MM.1S (cell line): ENCODE results near the gene TRABD2B.

Experiments used
- DNase-seq: peaks from one replicate; pipeline ENCODE4 v3.0.0-alpha.2; 2015
- H2AFZ ChIP-seq: fragments of 300-600 bp; sonication (generic); 2 replicates; pipeline ENCODE4 v1.6.0; 2016; ENCODE audit warnings: antibody characterized with exemption, low read length
- H3F3A ChIP-seq: fragments of 300-600 bp; sonication (generic); 2 replicates; pipeline ENCODE4 v1.6.1; 2016; ENCODE audit warnings: mild to moderate bottlenecking, antibody characterized with exemption, low read length, moderate library complexity, mixed read lengths; ENCODE audit not compliant: insufficient read depth
- H3K27ac ChIP-seq: fragments of 300-600 bp; sonication (generic); 2 replicates; pipeline ENCODE4 v1.5.1; 2016; ENCODE audit warnings: mild to moderate bottlenecking, low read length
- H3K27me3 ChIP-seq: fragments of 300-600 bp; sonication (generic); replicated peaks from 2 replicates; pipeline ENCODE4 v1.6.0; 2016; ENCODE audit warnings: low read length; ENCODE audit not compliant: insufficient read depth
- H3K36me3 ChIP-seq: fragments of 300-600 bp; sonication (generic); replicated peaks from 2 replicates; pipeline ENCODE4 v1.6.1; 2016; ENCODE audit warnings: mild to moderate bottlenecking, low read length, mixed read lengths; ENCODE audit not compliant: insufficient read depth
- H3K4me1 ChIP-seq: fragments of 300-600 bp; sonication (generic); 2 replicates; pipeline ENCODE4 v1.6.1; 2016; ENCODE audit warnings: low read length, mixed read lengths
- H3K4me2 ChIP-seq: fragments of 300-600 bp; sonication (generic); 2 replicates; pipeline ENCODE4 v1.6.0; 2016; ENCODE audit warnings: low read depth, low read length
- H3K4me3 ChIP-seq: fragments of 300-600 bp; sonication (generic); 2 replicates; pipeline ENCODE4 v1.5.1; 2016; ENCODE audit warnings: low read length, mixed read lengths
- H3K79me2 ChIP-seq: fragments of 300-600 bp; sonication (generic); 2 replicates; pipeline ENCODE4 v1.6.1; 2016; ENCODE audit warnings: mixed run types, low read length, mixed read lengths
- H3K9ac ChIP-seq: fragments of 300-600 bp; sonication (generic); 2 replicates; pipeline ENCODE4 v1.6.1; 2016; ENCODE audit warnings: low read length, mixed read lengths
- H3K9me2 ChIP-seq: fragments of 300-600 bp; sonication (generic); replicated peaks from 2 replicates; pipeline ENCODE4 v1.6.1; 2016; ENCODE audit warnings: mild to moderate bottlenecking, low read length, mixed read lengths; ENCODE audit not compliant: insufficient read depth
- H3K9me3 ChIP-seq: fragments of 300-600 bp; sonication (generic); replicated peaks from 2 replicates; pipeline ENCODE4 v1.6.1; 2016; ENCODE audit warnings: mild to moderate bottlenecking, low read length, mixed read lengths; ENCODE audit not compliant: insufficient read depth
- H4K20me1 ChIP-seq: fragments of 300-600 bp; sonication (generic); 2 replicates; pipeline ENCODE4 v1.6.1; 2016; ENCODE audit warnings: mild to moderate bottlenecking, low read length, moderate library complexity, mixed read lengths; ENCODE audit not compliant: insufficient read depth
- CTCF ChIP-seq: fragments of 300-600 bp; sonication (generic); IDR thresholded peaks from 2 replicates; pipeline ENCODE4 v1.5.1; 2016; ENCODE audit warnings: antibody characterized with exemption, low read length, mixed read lengths
- EZH2 ChIP-seq: fragments of 300-600 bp; sonication (generic); optimal IDR thresholded peaks from 2 replicates; pipeline ENCODE3; 2017; ENCODE audit warnings: low read depth, mild to moderate bottlenecking, antibody characterized with exemption, low read length, mixed read lengths
- EZH2phosphoT487 ChIP-seq: fragments of 300-600 bp; sonication (generic); IDR thresholded peaks from 2 replicates; pipeline ENCODE4 v1.6.1; 2018; ENCODE audit warnings: antibody characterized with exemption, low read length

Gene TRABD2B

DNA sequence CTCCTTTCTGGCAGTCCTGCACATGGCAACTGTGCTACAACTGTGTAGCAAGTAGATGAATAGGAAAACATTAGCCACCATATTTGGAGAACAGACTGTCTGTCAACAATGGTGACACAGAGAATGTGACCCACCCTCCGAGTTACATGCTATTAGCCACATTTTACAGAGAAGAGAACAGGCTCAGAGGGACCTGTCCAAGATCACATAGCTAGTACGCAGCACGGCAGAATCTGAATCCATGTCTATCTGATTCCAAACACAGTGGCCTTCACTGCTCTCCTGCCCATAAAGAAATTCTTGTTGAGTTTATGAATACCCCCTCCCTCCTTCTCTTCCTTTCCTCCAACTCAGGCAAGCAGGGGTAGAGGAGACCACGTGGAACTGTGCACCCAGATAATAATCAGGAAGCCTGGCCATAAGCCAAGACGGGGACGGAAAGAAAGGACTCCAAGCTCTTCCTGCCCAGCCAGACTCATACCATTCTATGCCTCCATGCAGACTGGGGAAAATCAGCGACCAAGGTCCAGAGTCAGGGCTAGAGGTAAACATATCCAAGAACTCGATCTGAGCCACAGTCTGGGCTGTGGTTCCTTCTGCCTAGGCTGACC, 78.8 kb downstream of the TRABD2B start:
- Histone ChIP-seq H3K4me1 (no peaks in the 10 kb centered on the region), H3K4me2 (no peak overlapping the region), H3F3A (no peaks in the 10 kb centered on the region)

DNA sequence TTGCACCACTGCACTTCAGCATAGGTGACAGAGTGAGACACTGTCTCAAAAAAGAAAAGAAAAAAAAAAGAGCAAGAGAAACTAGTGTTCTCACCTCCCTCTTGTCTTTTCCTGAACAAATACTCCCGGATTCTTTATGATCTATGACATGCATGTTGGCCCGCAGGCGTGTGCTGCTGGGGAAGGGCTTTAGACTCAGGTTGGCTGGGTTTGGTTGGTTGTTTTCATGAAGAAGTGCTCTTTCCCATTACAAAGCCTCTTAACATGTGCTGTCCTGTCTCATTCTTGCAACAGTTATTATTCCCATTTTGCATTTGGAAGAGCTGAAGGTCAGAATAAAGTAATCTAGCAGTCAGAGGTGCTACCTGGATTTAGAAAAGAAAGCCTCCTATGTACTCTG, 79.5 kb downstream of the TRABD2B start:
- H3K27me3 ChIP-seq = no peaks in the 10 kb centered on the region
- no peaks in the 10 kb centered on the region for H3F3A ChIP-seq
- no peak overlapping the region for H3K9ac ChIP-seq
- no peaks in the 10 kb centered on the region for H3K9me2 ChIP-seq
- no peak overlapping the region for H3K4me3 ChIP-seq
- H3K36me3 ChIP-seq = no peaks in the 10 kb centered on the region
- H3K4me2 ChIP-seq = no peak overlapping the region
- no peaks in the 10 kb centered on the region for H4K20me1 ChIP-seq
- H3K9me3 ChIP-seq = no peaks in the 10 kb centered on the region
- DNase-seq = no peak
- no peak for TF ChIP-seq EZH2
- TF ChIP-seq EZH2phosphoT487 = no peak
- no peak for TF ChIP-seq CTCF
- no peak overlapping the region for H2AFZ ChIP-seq
- no peaks in the 10 kb centered on the region for H3K79me2 ChIP-seq
- H3K27ac ChIP-seq = no peak overlapping the region
- H3K4me1 ChIP-seq = no peaks in the 10 kb centered on the region

More for the DNA sequence above, 78.8 kb downstream of the TRABD2B start:
- Histone ChIP-seq H3K9me3 (no peaks in the 10 kb centered on the region), H3K79me2 (no peaks in the 10 kb centered on the region), H3K27me3 (no peaks in the 10 kb centered on the region), H3K4me3 (no peak overlapping the region), H3K36me3 (no peaks in the 10 kb centered on the region), H3K9me2 (no peaks in the 10 kb centered on the region), H2AFZ (no peak overlapping the region), H3K9ac (no peak overlapping the region), H3K27ac (no peak overlapping the region), H4K20me1 (no peaks in the 10 kb centered on the region)
- no peak for DNase-seq
- no peak for TF ChIP-seq CTCF
- no peak for TF ChIP-seq EZH2
- no peak for TF ChIP-seq EZH2phosphoT487

- H3F3A ChIP-seq = no peaks in the 10 kb centered on the region
- H3K36me3 ChIP-seq = no peaks in the 10 kb centered on the region
- no peak overlapping the region for H3K27ac ChIP-seq
- no peak overlapping the region for H3K9ac ChIP-seq
- TF ChIP-seq EZH2phosphoT487 (no peak), EZH2 (no peak), CTCF (no peak)
- H3K4me1 ChIP-seq = no peaks in the 10 kb centered on the region
- no peaks in the 10 kb centered on the region for H3K27me3 ChIP-seq
- H3K4me2 ChIP-seq = no peak overlapping the region
- no peaks in the 10 kb centered on the region for H3K9me2 ChIP-seq
- no peaks in the 10 kb centered on the region for H3K9me3 ChIP-seq
- no peaks in the 10 kb centered on the region for H4K20me1 ChIP-seq
- H3K4me3 ChIP-seq = no peak overlapping the region
- no peak overlapping the region for H2AFZ ChIP-seq
- no peaks in the 10 kb centered on the region for H3K79me2 ChIP-seq
- no peak for DNase-seq
Measured at GRCh38 chr1:47915677-47916353, 81.4 kb downstream of the TRABD2B start.
